C4-2B (cell line): ENCODE data around the gene BLOC1S4.

Experiments used
- CTCF ChIP-seq: fragments of 450-650 bp; conservative IDR thresholded peaks from 2 replicates; pipeline ENCODE4 v1.5.1; 2017; ENCODE audit warnings: mild to moderate bottlenecking
- ZFX ChIP-seq: fragments of 450-650 bp; IDR thresholded peaks from 2 replicates; pipeline ENCODE4 v1.6.1; 2017

- TF ChIP-seq CTCF (no peak), ZFX (no peak)
Measured at GRCh38 chr4:6718932-6719610, 3.1 kb downstream of the BLOC1S4 start.
